Effector CD8-positive, alpha-beta T cell (primary cell): ENCODE data around the gene NAA38.
"Not testable (repeated sequence)": the region's sequence is repeated elsewhere in the genome, so short reads cannot be mapped to it uniquely, and the experiment has no call there.

ENCODE experiments used
- DNase-seq: peaks from one replicate; lab custom pipeline; 2025; lab: John Stamatoyannopoulos, UW

The NAA38 gene

DNA sequence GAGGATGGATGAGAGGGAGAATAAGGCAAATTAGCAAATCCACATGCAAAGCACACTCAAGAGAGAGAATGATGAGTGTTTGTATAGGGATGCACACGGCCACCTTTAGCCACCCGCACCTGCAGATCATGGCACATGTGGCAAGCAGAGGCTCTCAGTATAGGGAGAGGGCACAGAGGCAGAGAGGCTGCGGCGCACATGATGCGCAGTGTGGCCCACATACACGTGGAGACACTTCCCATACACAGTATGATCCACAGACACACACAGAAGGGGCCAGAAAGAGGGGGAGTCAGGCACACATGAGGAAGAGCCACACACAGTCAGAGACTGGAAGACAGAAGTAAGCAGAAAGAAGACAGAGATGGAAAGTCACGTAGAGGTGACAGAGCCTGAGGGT lies 24.7 kb upstream of the NAA38 start:
- no peak for DNase-seq

GRCh38 chr17:7881276-7882054 lies 24.1 kb upstream of the NAA38 start:
- no peak for DNase-seq

DNA sequence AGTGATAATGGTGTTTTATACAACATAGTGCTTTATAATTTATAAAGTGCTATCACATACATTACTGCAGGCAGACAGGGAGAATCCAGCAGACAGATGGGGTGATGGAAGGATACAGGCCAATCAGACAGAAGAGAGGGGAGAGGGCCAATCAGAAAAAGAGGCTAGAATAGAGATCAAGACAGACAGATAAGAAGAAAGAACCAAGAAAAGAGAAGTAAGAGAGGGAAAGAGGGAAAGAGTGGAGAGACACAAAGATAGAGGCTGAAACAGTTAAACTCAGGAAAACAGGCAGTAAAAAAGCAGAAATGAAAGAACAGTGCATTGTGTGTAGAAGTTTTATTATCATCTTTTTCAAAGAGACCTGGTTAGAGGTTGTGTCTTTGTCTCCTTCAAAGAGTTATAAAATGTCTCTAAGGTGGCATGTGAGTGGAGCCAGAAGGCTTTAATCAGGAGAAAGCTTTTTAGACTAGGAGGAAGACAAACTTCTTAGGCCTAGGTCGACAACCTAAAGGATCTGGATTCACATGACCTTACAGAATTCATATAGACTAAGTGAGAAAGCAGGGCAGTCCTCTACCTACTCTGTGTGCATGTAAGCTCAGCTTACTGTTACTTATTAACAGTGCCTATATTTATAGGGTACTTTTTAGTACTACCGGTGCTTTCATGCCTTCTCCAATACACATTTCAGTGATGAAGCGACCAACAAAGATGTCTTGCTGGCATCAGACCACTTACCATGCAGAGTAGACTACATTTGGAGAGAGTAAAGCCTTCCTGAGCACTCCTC lies 22.9 kb upstream of the NAA38 start:
- no peak for DNase-seq

GRCh38 chr17:7878234-7878633 lies 20.9 kb upstream of the NAA38 start:
- no peak for DNase-seq

DNA sequence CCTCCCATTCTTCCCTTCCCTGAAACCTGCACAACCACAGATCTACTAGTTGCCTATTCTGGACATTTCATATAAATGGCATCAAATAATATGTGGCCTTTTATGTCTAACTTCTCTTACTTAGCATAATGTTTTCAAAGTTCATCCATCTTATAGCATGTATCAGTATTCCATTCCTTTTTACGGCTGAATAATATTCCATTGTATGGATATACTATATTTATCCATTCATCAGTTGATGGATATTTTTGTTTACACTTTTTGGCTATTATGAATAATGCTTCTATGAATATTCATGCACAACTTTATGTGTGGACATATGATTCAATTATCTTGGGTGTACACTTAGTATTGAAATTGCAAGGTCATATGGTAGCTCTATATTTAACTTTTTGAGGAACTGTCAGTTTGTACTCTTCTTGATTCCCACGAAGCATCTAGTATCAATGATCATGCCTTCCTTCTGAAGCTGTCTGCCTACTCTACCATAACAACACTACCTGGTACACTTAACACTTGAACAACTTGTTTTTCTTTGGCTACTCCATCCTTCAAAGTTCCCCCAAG lies 18.5 kb upstream of the NAA38 start:
- no peak for DNase-seq

DNA sequence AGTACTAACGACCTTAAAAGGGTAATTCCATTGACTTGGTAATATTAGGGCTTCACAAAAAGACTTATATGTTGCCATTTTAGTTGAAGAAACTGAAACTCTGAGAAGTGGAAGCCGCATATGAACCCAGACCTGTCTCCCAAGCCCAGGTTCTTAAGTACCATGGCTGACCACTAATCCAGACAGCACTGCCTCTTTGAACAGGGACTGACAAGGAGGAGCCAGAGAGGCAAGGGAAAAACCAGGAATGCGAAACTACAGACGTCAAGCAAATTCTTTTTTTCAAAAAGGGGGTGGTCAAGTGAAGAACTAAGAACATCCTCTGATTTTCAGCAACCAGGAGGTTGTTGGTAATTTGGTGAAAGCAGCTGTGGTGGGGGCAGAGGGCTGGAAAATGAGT lies 15.7 kb upstream of the NAA38 start:
- DNase-seq: no peak

- no peak for DNase-seq
Measured at GRCh38 chr17:7867881-7868329, 10.5 kb upstream of the NAA38 start.

GRCh38 chr17:7864995-7865650 lies 7.8 kb upstream of the NAA38 start:
- DNase-seq: no peak

DNA sequence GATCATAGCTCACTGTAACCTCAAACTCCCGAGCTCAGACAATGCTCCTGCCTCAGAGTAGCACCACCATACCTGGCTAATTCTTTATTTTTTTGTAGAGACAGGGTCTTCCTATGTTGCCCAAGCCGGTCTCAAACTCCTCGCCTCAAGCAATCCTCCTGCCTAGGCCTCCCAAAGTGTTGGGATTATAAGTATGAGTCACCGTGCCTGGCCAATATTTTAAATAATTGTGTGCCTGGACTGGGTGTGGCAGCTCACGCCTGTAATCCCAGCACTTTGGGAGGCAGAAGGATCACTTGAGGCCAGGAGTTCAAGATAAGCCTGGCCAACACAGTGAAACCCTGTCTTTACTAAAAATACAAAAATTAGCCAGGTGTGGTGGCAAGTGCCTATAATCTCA lies 7.0 kb upstream of the NAA38 start:
- DNase-seq: not testable (repeated sequence)

DNA sequence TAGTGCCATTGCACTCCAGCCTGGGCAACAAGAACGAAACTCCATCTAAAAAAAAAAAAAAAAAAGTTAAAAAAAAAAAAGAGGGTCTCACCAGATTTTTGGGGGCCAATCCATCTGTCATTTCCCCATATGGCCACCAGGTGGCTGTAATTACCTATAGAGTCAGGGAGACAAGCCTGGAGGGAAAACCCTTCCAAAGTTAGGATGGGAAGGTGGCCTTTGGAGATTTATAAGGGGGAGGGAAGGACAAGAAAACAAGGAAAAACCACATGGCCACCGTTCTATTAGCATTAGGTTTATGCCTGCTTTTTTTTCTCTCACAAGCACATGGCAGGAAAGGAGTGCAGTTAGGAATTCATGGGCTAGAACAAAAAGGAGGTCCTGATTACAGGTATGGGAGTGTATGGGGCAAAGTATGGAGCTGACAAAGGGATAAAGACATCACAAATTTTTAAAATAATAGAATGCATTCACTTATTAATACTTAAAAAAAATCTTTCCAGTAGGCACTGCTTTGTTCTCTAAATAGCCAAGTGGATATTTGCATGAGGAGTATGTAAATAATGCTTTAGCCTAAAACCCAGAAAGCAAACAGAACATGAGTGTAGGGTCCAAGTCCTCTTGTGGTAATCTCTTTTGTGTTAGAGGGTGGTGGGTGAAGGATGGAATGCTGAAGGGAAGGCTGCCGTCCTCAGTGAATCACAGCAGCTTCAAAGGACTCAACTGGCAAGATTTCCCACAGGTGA lies 5.5 kb upstream of the NAA38 start:
- peak; percentile 67 for DNase-seq

GRCh38 chr17:7859028-7859427 lies 1.7 kb upstream of the NAA38 start:
- DNase-seq: no peak

DNA sequence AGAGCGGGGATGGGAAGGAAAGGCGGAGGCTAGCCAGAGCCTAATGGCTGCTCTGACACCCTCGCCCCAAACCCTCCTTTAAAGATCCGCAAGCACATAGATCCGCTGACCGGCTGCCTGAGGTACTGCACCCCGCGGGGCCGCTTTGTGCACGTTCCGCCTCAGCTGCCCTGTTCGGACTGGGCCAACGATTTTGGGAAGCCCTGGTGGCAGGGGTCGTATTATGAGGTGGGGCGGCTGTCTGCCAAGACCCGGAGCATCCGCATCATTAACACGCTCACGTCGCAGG lies 1.1 kb upstream of the NAA38 start:
- DNase-seq: no peak

- peak; percentile 80 for DNase-seq
Measured at GRCh38 chr17:7857713-7858521, 558 bp upstream of the NAA38 start, which contains the start of gene CYB5D1. Gene CYB5D1, plus strand, starts transcription at chr17:7858003. Its CDS starts 132 bp downstream, at chr17:7858135.

DNA sequence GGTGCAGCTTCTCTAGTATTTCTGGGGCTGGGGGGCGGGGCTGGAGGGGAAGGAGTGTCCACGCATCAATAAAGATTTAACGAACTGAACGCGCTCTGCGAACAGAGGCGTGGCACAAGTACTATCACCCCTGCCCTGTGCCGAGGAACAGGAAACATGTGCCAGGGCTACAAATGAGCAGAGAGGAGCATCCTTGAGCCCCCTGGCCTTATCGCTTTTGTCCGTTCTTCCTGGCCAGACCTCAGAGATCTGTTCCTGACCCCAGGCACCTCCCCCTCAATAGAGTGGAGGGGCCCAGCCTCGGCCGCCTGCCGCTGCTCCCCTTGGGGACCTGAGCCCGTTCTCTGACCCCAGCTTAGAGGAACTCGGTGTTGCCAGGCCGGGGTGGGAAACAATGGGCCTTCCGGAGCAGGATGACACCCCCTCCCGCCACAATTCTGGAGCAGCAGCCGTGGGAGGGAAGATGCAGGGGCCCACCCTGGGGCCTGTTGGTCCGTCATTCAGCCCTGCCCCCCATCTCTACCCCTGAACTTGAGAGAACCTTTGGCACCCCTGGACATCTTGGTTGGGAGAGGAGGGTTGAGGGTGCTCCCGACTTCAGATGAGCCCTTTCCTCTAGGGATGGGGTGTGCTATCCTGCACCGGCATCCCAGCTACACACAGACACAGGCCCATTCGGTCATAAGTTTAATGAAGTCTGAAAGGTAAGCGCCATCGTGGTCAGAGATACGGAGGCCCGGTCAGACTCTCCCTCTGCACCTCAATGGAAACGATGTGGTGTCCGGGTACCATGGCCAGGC lies 1.1 kb downstream of the NAA38 start:
- no peak for DNase-seq

GRCh38 chr17:7855660-7856010 lies 1.7 kb downstream of the NAA38 start:
- no peak for DNase-seq

DNA sequence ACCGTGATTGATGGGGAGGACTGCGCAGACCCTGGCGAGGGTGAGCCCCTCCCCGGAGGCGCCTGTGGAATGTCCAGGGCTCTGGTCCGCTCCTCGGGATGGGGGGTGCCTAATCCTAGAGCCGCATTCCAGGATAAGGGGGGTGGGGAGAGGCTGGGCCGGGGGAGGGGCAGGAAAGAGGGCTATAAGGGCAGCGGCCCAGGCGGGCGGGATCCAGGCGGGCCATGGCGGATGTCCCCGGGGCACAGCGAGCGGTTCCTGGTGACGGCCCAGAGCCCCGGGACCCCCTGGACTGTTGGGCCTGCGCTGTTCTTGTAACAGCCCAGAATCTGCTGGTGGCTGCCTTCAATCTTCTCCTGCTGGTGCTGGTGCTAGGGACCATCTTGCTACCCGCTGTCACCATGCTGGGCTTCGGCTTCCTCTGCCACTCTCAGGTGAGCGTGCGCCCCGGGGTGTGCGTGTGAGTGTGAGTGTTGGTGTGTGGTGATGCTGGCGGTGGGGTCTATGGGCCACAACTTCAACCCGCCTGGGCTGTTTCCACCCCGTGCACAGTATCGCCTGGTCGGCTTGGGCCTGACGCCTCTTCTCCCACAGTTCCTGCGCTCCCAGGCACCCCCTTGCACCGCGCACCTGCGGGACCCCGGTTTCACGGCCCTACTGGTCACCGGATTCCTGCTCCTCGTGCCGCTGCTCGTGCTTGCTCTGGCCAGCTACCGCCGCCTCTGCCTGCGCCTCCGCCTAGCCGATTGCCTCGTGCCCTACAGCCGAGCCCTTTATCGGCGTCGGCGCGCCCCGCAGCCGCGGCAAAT lies 2.3 kb downstream of the NAA38 start, which contains the start of gene TMEM88:
TSS of gene TMEM88 (plus strand) at position 216 of the 809 bp plus-strand sequence. CDS start at position 225, 9 bp downstream.
- no peak for DNase-seq

DNA sequence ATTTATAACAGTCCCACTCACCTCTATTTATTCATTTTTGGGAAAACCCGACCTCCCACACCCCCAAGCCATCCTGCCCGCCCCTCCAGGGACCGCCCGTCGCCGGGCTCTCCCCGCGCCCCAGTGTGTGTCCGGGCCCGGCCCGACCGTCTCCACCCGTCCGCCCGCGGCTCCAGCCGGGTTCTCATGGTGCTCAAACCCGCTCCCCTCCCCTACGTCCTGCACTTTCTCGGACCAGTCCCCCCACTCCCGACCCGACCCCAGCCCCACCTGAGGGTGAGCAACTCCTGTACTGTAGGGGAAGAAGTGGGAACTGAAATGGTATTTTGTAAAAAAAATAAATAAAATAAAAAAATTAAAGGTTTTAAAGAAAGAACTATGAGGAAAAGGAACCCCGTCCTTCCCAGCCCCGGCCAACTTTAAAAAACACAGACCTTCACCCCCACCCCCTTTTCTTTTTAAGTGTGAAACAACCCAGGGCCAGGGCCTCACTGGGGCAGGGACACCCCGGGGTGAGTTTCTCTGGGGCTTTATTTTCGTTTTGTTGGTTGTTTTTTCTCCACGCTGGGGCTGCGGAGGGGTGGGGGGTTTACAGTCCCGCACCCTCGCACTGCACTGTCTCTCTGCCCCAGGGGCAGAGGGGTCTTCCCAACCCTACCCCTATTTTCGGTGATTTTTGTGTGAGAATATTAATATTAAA lies 3.1 kb downstream of the NAA38 start:
- no peak for DNase-seq

GRCh38 chr17:7853691-7854038 lies 3.7 kb downstream of the NAA38 start:
- no peak for DNase-seq
